Body of pancreas (tissue), 4 donors: ENCODE data around the gene GRIK4.

ENCODE experiments used
- POLR2A ChIP-seq, 3 donors: fragments of 450-650 bp; IDR thresholded peaks; one replicate each; pipeline ENCODE4 v1.6.1; 2016; ENCODE audit warnings: antibody characterized with exemption in 3 of 3, mild to moderate bottlenecking in 2 of 3
- TF ChIP-seq, protein P1 (sequence below), 7 experiments: fragments of 450-650 bp in 4 of 7; fragments of 200-600 bp in 3 of 7; sonication (generic) in 3 of 7; IDR thresholded peaks; one replicate each; pipeline ENCODE4 v1.5.1; 2016 to 2019; ENCODE audit warnings: antibody characterized with exemption in 7 of 7

DNA sequence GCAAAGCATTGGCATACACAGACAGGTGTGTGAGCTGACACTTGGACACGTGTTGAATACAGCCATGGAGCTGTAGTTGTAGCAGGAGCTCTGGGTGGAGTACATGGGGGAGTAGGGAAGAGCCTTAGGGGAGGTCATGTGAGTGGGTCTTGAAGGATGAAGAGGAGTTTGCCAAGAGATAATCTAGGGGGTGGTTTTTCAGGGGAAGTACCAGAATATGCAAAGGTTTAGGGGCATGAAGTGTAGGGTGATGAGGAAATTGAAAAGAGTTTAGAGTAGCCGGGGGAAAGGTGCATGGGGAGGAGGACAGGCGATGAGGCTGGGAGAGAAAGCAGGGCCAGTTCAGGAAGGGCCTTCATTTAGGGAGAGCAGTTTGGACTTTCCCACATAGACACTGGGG is 74.5 kb downstream of the GRIK4 start:
- TF ChIP-seq, protein P1, sequence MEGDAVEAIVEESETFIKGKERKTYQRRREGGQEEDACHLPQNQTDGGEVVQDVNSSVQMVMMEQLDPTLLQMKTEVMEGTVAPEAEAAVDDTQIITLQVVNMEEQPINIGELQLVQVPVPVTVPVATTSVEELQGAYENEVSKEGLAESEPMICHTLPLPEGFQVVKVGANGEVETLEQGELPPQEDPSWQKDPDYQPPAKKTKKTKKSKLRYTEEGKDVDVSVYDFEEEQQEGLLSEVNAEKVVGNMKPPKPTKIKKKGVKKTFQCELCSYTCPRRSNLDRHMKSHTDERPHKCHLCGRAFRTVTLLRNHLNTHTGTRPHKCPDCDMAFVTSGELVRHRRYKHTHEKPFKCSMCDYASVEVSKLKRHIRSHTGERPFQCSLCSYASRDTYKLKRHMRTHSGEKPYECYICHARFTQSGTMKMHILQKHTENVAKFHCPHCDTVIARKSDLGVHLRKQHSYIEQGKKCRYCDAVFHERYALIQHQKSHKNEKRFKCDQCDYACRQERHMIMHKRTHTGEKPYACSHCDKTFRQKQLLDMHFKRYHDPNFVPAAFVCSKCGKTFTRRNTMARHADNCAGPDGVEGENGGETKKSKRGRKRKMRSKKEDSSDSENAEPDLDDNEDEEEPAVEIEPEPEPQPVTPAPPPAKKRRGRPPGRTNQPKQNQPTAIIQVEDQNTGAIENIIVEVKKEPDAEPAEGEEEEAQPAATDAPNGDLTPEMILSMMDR (IDR thresholded peaks at IDR 0.05), result no peak
- no peak for TF ChIP-seq POLR2A (IDR thresholded peaks at IDR 0.05)
